HS-5 (cell line): Measurements from ENCODE around the gene DTD1.

Source experiments
- DNase-seq: peaks from one replicate; pipeline ENCODE4 v3.0.0-alpha.2; 2012; ENCODE audit warnings: low read depth

Gene DTD1

DNA sequence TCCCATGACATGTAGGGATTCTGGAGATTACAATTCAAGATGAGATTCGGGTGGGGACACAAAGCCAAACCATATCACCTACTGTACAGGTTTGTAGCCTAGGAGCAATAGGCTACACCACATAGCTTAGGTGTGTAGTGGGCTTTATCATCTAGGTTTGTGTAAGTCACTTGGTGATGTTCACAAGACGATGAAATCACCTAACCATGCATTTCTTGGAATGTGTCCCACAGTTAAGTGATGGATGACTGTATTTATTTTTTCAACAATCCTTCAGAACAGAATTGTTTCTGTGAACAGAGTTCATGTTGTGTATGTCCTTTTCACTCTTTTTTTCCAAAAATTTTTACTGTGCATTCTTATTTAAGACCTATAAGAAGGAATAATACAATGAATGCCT, 76.1 kb downstream of the DTD1 start:
- DNase-seq: no peak

DNA sequence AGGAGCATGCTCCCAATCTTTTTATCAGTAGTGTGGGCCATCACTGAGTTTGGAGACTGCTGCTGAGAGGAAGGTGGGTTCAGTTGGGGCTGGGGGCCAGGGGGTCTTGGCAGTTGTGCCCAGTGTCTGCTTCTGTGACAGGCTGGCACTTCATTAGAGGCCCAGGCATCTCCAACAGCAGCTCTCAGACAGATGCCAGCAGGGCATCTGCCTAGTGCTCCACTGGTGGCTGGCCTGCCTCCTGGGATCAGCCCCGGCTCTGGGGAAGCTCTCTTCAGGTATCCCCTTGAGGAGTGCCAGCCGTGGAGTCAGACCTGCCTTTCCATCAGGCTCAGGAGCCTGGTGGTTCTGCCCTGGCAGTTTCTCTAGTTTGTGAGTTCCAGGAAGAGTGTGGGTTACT, 77.3 kb downstream of the DTD1 start:
- DNase-seq: no peak

DNA sequence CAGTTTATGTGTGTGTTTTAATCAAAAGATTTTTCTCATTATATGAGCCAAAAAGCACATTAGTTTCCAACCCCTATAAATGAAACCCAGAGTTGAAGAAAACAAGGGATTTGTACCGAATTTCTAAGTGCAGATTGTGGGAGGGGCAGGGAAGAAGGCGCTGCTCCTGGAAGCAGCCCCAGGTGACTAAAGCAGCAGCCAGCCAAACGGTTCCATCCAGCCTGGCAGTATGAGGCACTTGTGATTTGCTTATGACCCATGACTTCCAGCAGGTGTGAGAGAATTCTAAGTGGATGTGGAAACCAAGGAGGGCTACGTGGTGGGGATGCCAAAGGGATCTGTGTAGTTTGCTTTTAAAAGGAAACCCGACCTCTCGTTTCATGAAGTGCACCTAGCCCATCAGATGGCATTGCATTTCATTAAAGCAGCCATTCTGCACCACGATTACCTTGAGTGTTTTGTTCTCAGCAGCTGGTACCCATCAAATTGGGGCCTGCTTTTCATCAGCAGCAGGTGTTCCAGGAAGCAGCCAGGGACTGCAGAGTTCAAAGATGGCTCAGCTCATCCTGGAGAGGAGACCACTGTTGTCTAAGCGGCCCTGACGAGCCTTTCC, 79.1 kb downstream of the DTD1 start:
- DNase-seq: no peak

DNA sequence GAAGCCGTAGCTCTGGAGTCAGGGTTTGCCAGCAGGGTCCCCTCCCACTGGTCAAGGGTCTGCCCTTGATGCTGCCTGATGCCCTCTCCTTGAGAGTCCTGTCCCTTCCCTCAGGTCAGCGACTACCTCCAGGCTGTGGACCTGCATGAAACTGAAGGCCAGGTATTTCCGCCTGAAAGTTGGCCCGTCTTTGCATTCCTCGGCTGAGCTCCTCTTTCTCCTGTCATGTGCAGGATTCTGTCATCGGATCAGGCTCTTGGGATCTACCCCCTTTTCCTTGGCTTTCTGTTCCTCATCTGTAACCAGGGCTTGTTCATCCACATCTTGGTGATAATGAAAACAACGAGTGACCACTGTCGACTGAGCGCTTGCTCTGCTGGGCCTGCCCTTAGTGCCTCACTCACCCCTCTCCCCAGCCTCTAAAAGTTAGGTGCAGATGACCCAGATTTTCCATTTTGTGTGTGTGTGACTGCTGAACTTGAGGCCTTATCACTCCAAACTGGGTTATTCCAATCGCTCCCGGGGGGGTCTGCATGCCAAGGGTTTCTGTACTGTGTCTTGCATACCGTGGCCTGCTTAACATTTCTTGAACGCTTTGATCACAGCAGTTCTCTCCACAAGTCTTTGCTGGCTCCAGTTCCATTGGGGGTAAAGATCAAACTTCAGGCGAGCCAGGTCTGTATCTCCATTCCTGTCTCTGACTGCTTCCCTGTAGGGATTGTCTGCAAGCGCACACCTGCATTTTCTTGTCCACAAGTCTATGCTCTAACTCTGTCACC, 81.6 kb downstream of the DTD1 start:
- DNase-seq: no peak

DNA sequence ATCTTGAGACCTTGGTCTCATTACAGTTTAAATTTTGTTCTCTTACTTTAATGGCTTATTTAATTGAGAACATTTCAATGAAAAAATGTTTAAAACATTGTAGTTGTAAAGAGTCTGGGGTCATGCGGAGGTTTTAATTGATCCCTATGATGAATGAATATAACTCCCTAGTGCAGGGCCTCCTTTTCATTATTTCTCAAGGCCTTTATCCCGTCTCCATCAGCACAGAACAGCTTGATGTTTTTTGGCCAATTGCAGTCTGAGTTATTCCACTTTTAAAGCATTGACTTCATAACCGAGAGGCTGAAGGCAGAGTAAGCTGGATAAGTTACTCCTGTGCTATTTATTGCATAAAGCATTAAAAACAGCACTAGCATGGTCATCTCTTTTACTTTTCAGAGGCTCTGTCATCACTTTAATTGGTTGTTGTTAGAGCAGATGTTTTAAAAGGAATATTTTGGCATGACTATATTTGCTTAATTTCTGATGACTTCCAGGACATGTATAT, 83.4 kb downstream of the DTD1 start:
- DNase-seq: no peak

DNA sequence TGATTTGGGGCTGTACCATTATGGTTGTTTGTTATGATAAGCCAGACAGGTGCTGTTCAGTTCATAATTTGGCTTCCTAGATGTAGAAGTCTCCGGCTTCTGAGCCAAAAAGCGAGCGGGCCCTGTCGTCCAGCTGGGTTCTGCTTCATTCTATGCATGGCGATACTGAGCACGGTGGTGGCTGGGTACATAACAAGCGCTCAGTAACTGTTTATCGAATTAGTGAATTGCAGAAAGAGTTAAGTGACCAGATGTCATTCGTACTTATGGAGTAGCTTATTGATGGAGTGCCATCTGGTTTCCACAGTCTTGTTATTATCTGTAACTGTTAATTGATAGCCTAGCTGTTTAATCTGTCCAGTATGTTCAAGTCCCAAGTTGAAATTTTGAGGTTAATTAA, 85.0 kb downstream of the DTD1 start:
- DNase-seq: no peak

DNA sequence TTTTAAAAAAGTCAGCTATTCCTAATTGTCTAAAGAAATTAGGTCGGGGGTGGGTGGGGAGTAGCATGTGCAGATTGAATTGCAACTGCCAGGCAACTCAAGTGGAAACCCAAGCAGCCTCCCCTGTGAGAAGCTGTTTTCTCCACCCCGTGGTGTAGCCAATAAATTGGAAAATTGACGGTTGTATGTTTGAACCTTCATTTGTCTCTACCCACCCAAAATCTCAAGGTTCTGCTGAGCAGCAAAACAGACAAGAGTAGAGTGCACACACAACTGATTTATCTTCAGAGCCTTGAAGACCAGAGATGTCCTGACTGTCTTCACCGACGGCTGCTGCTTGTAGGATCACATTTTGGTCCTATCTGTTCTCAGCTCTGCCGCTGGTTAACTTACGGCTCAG, 88.5 kb downstream of the DTD1 start:
- no peak for DNase-seq

DNA sequence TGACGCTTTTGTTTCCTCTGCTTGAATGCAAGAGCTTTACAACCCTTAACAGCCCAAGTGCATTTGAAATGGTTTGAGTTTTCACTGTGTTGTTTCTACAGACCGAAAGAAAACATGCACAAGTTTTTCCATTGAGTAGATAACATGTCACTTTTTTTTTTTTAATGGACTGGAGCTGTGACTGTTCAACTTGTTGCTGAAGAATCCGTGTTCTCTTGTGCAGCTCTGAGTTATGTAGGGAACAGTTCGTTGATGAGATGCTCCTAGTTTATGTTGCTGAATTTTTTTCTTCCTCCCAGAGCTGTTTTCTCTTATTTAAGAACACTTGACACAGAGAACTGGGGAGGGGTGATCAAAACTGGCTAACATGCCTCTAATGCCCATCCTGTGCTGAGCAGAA, 89.3 kb downstream of the DTD1 start:
- no peak for DNase-seq

DNA sequence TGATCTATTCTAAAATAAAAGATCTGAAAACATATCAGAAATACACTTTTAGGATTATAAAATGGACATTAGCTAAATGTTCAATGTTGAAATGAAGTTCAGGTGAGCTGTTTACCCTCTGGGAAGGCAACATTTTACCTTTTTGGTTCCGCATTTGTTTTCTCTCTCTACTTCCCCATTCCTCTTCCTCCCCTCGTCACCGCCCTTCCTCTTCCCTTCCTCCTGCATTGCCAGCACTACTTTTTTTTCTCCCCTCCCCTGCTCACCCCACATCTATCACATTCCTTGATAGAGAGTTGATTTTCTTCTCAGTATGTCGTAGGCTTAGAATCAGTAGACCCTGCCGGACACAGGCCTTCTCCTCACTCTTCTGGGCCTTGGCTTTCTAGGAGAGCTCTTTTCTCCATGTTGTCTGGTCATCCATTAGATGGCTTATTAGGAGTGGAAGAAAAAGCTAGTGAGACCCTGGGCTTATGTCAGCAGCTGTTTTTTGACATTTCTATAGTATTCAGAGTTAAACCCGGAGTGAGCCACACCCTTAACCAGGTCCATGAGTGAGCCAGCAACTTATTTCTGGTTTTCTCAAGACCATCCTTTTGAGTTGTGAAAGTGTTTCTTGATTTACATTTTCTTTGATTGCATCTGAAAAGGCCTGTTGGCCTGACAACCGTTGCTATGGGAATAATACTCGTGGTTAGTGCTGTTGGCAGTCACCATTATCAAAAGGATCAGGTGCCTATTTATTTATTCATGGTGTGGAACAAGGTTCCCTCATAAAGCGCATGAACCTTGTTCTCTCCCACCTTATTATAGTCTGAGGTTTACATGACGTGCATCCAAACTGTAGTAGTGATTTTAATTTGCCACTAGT, 90.9 kb downstream of the DTD1 start:
- DNase-seq: no peak

DNA sequence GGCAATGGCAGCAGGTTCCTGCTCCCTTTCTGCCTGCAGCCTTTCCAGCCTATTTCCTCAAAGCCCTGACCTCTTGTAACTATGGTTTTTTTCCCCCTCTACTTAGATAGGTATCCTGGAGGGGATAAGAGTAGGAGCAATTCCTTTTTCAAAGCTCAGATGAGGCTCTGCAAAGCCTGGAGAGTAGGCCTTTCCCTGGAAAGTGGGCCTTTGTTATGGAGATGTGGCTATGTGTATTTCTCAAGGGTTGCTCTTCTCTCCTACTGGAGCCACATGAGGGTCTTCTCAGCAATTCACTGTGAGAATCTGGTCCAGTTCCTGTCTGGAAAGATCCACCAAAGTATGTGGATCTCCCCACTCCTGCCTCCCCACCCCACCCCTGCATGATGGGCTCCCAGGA, 96.0 kb downstream of the DTD1 start:
- DNase-seq: no peak

DNA sequence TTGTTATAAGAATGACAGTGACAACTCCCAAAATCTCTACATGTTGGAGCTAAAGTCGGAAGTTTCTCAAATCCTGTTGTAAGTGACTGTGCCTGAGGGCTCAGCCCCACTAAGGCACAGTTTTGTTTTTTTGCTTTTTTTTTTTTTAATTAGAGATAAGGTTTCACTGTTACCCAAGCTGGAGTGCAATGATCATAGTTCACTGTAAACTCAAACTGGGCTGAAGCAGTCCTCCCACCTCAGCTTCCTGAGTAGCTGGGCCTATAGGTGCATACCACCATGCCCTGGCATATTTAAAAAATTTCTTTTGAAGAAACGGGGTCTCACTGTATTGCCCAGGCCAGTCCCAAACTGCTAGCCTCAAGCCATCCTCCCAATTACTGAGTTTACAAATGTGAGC, 96.9 kb downstream of the DTD1 start:
- no peak for DNase-seq

DNA sequence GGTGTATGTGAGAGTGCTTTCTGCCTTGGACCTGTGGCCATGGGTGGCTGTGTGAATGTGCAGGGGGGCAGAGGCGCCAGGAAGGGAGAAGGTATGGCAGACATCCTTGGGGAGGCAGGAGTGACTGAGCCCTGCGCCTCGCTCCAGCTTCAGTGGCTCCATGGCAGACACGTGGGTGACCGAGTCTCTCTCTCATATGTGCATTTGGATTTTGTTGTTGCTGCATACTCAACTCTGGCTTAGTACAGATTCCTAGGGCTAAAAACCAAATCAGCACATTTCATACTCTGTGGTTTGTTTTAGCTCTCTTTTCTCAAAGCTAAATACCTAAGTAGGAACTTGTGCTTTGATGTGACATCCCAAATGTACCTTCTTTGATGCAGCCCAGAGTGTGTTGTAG, 97.6 kb downstream of the DTD1 start:
- DNase-seq: no peak

DNA sequence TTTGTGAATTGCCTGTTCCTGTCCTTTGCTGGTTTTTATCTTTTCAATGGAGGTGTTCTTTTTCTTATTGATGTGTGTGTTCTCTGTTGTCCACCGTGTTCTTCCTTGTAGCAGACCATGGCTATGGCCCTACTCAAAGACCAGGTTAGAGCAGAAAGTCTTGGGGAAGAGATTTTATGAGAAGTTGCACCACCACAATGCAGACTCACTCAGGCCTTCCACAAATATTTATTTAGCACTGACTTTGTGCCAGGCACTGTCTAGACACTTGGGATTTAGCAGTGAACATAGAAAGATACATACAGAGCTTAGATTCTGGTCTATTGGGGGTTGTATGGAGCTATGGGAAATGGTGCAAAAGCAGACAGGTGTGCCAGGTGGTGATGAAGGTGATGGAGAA, 98.8 kb downstream of the DTD1 start:
- DNase-seq: no peak

DNA sequence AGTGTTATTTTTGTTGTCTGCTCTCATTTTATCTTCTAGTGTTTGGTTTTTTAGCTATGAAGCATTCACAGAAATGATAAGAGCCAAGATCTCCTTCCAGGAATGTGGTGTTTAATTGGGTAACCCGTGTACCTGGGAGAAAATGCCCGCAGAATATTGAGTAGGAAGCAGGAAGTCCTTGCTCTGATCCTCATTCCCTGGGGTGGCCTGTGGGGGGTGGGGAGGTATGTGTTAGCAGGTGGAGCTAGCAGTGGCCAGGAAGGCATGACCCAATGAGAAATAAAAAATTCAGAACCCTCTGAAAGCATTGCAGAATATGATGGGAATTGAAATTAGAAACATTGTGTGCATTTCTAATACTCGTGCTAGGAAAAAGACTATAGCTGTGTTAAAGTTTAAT, 100.8 kb downstream of the DTD1 start:
- no peak for DNase-seq

DNA sequence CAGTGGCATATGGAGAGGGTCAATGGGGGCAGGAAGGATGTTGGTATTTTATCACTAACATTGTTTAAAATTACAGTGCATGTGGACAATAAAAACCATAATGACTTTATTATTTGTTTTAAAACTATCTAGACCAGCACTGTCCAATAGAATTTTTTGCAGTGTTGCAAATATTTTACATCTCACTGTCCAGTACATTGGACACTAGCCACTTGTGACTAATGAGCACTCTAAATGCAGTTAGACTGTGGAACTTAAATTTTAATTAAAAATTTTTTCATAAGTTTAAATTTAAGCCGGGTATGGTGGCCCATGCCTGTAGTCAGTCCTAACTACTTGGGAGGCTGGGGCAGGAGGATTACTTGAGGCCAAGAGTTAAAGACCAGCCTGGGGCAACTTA, 101.7 kb downstream of the DTD1 start:
- DNase-seq: no peak

DNA sequence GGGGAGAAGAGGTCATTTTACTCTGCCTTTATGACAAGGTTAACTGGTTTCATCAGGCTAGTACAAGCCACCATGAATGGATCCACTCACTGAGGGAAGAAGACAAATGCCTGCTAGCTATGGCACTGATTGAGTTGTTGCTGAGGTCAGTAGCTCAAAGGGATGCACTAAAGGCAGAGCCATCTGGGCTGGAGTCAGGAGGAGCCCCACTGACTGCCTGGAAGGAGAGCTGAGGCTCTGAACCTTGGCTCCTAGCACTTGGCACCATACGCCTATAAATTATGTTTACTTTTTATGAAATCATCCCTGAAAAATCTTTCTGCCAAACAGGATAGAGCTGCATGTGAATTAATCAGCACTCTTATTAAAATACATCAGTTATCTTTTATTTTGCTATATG, 104.6 kb downstream of the DTD1 start:
- DNase-seq: no peak

DNA sequence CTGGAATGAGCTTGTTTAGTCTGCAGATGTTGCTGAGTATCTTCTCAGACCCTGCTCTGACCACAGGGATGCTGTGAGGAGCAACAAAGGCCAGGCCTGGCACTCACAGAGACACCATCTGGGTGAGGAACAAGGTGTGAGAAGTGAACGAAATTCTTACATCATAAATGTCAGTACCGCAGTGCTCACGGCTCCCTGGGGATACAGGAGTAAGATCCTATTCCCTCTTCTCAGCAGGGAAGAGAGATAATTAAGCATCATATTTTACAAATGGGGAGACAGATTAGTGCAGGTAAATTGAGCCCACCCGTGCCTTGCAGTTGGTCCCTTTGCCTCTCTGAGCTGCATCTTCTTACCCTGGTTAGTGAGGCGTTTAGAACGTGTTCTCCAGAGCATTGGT, 106.2 kb downstream of the DTD1 start:
- no peak for DNase-seq

DNA sequence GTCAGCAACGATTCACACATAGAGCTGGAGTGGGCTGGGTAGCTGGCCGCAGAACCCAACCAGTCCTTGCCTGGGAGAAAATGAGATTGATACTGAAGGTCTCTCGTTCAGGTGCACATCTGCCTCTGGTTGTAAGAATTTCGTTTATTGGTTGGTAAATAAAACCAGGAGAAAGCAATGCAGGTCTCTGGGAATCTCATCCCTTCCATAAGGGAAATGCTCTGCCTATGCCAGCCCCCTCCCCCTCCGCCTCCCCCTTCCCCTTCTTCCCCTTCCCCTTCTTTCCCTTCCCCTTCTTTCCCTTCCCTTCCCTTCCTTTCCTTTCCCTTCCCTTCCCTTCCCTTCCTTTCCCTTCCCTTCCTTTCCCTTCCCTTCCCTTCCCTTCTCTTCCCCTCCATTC, 107.3 kb downstream of the DTD1 start:
- DNase-seq: no peak

DNA sequence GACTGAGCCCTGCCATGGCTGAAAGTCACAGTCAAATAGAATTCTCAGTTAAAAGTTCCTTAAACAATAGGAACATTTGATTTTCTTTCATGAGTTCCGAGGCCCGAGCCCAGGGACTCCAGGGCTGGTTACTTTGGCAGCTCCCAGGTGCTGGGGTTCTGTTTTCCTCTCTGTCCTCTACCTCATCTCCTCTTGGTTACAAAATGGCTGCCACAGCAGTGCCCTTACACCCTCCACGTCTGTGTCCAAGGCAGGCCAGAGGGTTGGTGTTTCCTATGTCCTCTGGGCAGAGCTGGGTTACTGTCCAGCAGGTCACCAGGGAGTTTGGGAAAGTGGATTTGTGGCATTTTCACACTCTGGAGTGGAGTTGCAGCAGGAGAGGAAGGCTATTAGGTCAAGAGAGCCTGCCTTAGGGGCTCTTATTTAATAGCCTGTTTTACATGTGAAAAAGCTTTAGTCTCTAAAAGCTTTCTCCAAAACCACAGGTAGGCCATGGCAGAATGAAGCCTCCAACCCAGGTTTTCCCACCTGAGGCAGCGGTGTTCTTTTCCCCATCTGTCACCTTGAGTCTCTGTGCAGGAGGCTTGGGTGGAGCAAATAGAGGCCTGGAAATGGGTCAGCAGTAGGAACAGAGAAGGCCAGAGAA, 111.0 kb downstream of the DTD1 start:
- no peak for DNase-seq

DNA sequence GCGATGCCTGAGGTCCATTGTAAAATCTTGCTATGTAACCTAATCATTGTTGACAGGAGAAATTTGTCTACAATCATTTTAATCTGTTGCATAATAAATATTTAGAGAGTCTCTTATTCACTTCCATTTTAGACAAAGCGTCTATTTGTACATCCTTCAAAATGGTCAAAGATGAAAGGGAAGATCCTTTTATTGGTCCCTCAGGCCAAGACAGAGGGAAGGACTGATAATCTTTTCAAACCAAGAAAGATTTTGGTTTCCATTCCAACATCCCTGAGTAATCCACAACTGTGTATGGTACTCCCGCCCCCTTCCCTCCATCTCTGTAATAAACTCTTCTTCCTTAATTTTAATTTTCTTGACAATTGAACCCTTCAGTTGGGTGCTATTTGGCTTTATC, 114.1 kb downstream of the DTD1 start:
- DNase-seq: no peak

DNA sequence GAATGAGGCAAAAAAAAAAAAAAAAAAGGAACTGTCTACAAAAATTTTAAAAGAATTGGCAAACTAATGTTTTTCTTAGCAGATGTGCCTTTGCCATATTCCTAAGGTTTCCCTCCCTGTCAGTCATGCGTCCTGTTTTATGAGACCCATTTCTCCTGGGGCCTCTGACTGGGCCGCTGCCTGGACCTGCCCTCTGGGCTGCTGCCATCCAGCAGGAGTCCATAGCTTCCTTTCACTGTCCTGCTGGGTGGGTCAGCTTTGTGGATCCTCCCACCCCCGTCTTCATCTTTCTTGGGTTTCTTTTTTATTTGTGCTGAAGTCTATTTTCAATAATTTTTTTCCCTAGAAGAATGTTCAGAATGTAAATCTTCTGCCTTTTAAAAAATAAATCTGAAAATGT, 114.9 kb downstream of the DTD1 start:
- no peak for DNase-seq

DNA sequence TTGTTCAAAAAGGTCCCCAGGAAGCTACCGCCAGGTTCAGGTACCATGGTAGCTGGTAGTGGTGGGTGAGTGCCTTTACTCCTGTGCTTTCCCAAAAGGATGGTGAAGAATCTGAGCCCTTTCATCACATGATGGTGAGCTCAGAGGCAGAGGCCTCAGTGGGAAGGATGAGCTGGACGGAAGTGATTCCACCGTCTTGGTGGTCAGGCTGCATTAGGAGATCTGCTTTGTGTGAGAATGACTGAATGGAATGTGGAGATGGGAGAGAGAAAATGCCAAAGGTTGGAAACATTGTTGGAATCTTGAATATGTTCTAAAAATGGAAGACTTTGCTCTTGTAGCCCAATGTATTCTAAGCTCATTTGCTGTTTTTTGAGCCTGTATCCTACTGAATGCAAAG, 117.6 kb downstream of the DTD1 start:
- DNase-seq: peak; percentile 93
